ENCODE measurements around the gene MTHFD1L. TPM values are rescaled to one million over a fixed set of nuclear protein-coding genes. Genes with fewer than 3 reads are reported as not detected.

MTHFD1L gene
- polyA plus RNA-seq, 3 donors, result 0.25 to 1.3 (median 0.39) TPM

DNA sequence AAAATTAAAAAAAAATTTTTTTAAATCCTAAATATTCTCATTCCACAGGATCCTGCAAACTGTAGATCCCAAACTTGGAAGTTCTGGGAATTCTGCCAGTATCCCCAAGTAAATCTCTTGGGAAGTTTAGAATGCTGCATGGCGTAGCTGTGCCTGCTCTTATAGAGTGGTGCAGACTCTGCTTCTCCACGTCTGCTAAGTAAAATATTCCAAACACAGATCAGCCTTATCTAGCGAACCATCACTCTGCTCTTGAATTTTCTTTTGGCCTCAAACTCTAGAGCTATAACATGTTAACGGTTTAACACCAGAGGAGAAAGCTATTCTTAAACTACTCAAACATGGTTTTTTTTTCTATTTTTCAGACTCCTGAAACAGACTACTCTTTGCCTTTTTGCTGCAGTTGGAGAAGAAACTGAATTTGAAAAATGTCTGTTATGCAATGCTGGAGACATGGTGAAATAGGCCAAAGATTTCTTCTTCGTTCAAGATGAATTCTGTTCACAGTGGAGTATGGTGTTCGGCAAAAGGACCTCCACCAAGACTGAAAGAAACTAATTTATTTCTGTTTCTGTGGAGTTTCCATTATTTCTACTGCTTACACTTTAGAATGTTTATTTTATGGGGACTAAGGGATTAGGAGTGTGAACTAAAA is 235.8 kb downstream of the MTHFD1L start:
- Mint-ChIP-seq H3K4me1 (no peaks in the 10 kb centered on the region), H3K27ac (no peak overlapping the region), H3K4me3 (no peak overlapping the region), H3K9me3 (peaks cover 0 to 3% (median 0%) of the 10 kb centered on the region in 7 donors), H3K27me3 (ENCODE audit: low read depth in 3 of 3) (peaks cover 0 to under 1% (median 0%) of the 10 kb centered on the region in 3 donors), H3K36me3 (peaks cover 2 to 5% of the 10 kb centered on the region in 2 donors)
- Histone ChIP-seq H3K79me2 (ENCODE audit: insufficient read depth, low read length) (no peaks in the 10 kb centered on the region), H3K27me3 (ENCODE audit: control insufficient read depth in 2 of 2, insufficient read depth in 2 of 2, low read length in 2 of 2) (no peaks in the 10 kb centered on the region), H3K36me3 (replicated peaks in 1 of 2; ENCODE audit: control insufficient read depth in 1 of 2, insufficient read depth in 2 of 2, low read length in 2 of 2) (no peaks in the 10 kb centered on the region), H3K4me2 (replicated peaks; ENCODE audit: extremely low read depth, low read length, poor library complexity, severe bottlenecking) (no peak overlapping the region), H3K9ac (ENCODE audit: insufficient read depth, low read length, poor library complexity, severe bottlenecking) (no peak overlapping the region), H2AFZ (ENCODE audit: insufficient read depth, low read depth, low read length, poor library complexity, severe bottlenecking) (no peak overlapping the region), H3K9me3 (replicated peaks in 1 of 2; ENCODE audit: control insufficient read depth in 1 of 2, insufficient read depth in 1 of 2, low read length in 2 of 2) (no peaks in the 10 kb centered on the region), H3K4me3 (replicated peaks in 1 of 3; ENCODE audit: low read depth in 2 of 3, low read length in 3 of 3) (no peak overlapping the region), H3K4me1 (ENCODE audit: control insufficient read depth in 1 of 2, insufficient read depth in 2 of 2, low read length in 2 of 2) (no peaks in the 10 kb centered on the region), H4K20me1 (ENCODE audit: insufficient read depth, low read length) (no peaks in the 10 kb centered on the region), H3K27ac (ENCODE audit: low read depth in 1 of 2, low read length in 2 of 2) (no peak overlapping the region)
- TF ChIP-seq, protein P1, sequence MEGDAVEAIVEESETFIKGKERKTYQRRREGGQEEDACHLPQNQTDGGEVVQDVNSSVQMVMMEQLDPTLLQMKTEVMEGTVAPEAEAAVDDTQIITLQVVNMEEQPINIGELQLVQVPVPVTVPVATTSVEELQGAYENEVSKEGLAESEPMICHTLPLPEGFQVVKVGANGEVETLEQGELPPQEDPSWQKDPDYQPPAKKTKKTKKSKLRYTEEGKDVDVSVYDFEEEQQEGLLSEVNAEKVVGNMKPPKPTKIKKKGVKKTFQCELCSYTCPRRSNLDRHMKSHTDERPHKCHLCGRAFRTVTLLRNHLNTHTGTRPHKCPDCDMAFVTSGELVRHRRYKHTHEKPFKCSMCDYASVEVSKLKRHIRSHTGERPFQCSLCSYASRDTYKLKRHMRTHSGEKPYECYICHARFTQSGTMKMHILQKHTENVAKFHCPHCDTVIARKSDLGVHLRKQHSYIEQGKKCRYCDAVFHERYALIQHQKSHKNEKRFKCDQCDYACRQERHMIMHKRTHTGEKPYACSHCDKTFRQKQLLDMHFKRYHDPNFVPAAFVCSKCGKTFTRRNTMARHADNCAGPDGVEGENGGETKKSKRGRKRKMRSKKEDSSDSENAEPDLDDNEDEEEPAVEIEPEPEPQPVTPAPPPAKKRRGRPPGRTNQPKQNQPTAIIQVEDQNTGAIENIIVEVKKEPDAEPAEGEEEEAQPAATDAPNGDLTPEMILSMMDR (IDR thresholded peaks at IDR 0.05), result no peak
- no peak for DNase-seq
- intact Hi-C loops (cut with micrococcal nuclease), result no loop called here
- WGBS (ENCODE audit: insufficient coverage), result 89% methylated on average over 3 of the region's 6 CpGs

DNA sequence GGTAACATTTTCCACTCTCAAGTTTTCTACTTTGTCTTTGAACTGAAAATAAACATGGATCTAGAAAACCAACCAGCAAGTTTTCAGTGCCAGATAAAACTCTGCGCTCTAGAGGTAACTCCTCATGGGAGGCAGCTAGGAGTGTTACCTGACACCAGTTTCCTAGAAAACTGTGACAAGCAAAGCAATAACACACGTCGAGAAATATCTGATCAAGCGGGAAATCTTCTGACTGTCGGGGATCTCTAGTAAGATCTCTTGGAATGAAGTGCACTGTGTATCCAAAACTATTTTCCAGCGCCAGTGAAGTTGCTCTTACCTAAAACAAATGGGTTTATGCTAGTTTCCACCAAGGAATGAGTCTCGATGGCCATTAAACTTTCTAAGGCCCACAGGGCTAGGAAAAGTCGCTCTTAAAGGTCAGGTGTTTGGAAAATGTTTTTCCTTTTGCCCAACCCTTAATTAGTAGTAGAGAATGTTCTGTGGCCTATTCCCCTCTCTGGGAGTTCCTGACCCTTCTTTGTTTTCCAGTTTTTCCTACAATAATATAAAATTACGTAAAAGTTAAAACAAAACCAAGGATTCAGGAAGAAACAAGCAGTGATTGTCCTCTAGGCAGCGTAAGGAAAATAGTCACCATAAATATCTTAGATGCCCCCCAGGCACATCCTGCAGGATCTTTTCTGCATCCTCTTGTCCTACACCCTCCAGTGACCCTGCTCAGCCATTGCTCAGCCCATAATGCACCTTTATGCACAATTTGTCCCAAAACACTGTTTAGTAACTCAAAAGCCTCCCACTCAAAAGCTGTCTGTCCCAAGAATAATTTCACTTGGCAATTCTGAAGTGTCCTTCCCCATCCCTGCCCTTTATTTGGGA is 236.6 kb downstream of the MTHFD1L start:
- H3K9me3 ChIP-seq (replicated peaks in 1 of 2; ENCODE audit: control insufficient read depth in 1 of 2, insufficient read depth in 1 of 2, low read length in 2 of 2), result no peaks in the 10 kb centered on the region
- H3K27ac ChIP-seq (ENCODE audit: low read depth in 1 of 2, low read length in 2 of 2), result no peak overlapping the region
- H3K4me2 ChIP-seq (replicated peaks; ENCODE audit: extremely low read depth, low read length, poor library complexity, severe bottlenecking), result no peak overlapping the region
- no peaks in the 10 kb centered on the region for H4K20me1 ChIP-seq (ENCODE audit: insufficient read depth, low read length)
- H3K4me1 ChIP-seq (ENCODE audit: control insufficient read depth in 1 of 2, insufficient read depth in 2 of 2, low read length in 2 of 2), result no peaks in the 10 kb centered on the region
- Mint-ChIP-seq H3K27ac (no peak overlapping the region), H3K27me3 (ENCODE audit: low read depth in 3 of 3) (peaks cover 0 to under 1% (median 0%) of the 10 kb centered on the region in 3 donors), H3K4me1 (no peaks in the 10 kb centered on the region), H3K36me3 (peaks cover 2 to 5% of the 10 kb centered on the region in 2 donors), H3K4me3 (no peak overlapping the region), H3K9me3 (peaks cover 0 to 3% (median 0%) of the 10 kb centered on the region in 7 donors)
- H3K36me3 ChIP-seq (replicated peaks in 1 of 2; ENCODE audit: control insufficient read depth in 1 of 2, insufficient read depth in 2 of 2, low read length in 2 of 2), result no peaks in the 10 kb centered on the region
- TF ChIP-seq, protein P1 (IDR thresholded peaks at IDR 0.05), result no peak
- H3K79me2 ChIP-seq (ENCODE audit: insufficient read depth, low read length), result no peaks in the 10 kb centered on the region
- intact Hi-C loops (cut with micrococcal nuclease), result no loop called here
- WGBS (ENCODE audit: insufficient coverage), result 89% methylated on average over 6 of the region's 10 CpGs
- no peak for DNase-seq
- no peak overlapping the region for H3K4me3 ChIP-seq (replicated peaks in 1 of 3; ENCODE audit: low read depth in 2 of 3, low read length in 3 of 3)
- H2AFZ ChIP-seq (ENCODE audit: insufficient read depth, low read depth, low read length, poor library complexity, severe bottlenecking), result no peak overlapping the region
- no peaks in the 10 kb centered on the region for H3K27me3 ChIP-seq (ENCODE audit: control insufficient read depth in 2 of 2, insufficient read depth in 2 of 2, low read length in 2 of 2)
- H3K9ac ChIP-seq (ENCODE audit: insufficient read depth, low read length, poor library complexity, severe bottlenecking), result no peak overlapping the region

Data from CD14-positive monocyte (primary cell).